Measurements from ENCODE around the gene MEGF6.

- TF ChIP-seq CTCF (IDR thresholded peaks at IDR 0.05): no peak
- TF ChIP-seq POLR2A (IDR thresholded peaks at IDR 0.05): no peak
Measured at GRCh38 chr1:3519301-3519885, 91.9 kb downstream of the MEGF6 start.

All from uterus (tissue), 2 donors.